HT-29 (cell line): ENCODE results near the gene CST9L. TPM values are rescaled to one million over a fixed set of nuclear protein-coding genes. Genes with fewer than 3 reads are reported as not detected.

Experiments used
- DNase-seq: peaks from one replicate; pipeline ENCODE4 v3.0.0-alpha.2; 2015; ENCODE audit warnings: low spot score
- total RNA-seq: library from RNA; depleted of rRNA; stranded (reverse); fragments of >200 nt; shearing (Covaris generic); gene quantifications from 2 replicates; pipeline ENCODE4 v1.2.3, GENCODE V29; 2014

CST9L gene
- total RNA-seq, 1 experiment from 2014 or later: not detected

- DNase-seq: no peak
Observed at GRCh38 chr20:23586735-23587525, 18.6 kb upstream of the CST9L start.

DNA sequence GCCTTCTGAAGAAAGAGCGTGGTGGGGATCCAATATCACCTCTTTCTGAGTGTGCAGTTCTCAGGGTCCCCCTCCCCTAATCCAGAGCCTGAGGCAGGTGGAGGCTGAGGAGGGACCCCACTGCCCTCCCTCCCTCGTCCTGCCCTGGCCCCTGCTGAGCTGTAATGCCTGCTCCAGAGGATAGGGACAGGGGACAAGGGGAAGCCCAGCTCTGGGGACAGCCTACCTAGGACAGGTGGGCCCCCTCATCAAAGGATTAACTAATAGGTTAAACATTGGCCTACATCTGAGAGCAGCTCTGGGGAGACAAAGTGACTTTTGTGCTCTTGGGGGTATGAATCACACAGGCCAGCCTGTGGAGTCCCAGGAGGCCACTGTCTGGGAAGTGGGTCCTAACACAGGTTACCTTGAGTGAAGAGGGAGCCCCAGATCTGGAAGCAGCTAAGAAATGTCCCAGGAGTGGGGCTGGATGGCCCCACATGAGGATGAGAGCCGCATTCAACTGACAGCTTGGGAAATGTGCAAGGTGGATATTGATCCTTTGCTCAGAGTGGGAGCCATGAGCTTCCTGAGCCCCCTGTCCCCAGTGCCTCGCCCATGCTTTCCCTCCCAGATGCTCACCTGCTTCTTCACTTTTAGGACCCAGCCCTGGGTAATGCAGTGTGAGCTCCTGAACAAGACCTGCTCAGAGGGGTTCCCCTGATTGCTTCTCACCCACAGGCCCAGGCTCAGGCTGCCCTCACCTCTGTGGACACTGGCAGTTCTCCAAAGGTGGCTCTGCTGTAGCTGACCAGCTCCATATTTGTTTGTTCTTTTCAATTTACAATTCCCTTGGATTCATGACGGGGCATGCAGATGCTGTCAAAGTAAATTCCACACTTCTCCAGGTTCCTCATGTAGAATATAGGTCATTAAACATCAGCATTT lies 17.8 kb upstream of the CST9L start:
- no peak for DNase-seq

DNA sequence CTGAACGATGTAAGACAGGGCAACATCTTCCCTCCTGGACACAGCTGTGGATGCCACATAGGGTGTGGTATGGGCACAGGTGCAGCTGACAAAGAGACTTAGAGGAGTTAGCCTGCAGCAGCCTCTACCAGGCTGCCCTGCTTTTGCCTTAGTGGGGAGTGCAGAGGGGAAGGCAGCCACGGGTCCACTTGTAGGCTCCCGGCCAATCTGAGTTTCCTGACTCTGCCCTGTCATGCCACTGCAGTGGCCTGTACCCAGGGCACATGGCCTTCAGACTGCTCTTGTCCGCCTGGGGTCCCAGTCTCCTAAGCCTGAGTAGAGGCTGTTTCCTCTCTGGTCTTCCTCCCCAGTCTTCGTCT lies 17.1 kb upstream of the CST9L start:
- DNase-seq: no peak

DNA sequence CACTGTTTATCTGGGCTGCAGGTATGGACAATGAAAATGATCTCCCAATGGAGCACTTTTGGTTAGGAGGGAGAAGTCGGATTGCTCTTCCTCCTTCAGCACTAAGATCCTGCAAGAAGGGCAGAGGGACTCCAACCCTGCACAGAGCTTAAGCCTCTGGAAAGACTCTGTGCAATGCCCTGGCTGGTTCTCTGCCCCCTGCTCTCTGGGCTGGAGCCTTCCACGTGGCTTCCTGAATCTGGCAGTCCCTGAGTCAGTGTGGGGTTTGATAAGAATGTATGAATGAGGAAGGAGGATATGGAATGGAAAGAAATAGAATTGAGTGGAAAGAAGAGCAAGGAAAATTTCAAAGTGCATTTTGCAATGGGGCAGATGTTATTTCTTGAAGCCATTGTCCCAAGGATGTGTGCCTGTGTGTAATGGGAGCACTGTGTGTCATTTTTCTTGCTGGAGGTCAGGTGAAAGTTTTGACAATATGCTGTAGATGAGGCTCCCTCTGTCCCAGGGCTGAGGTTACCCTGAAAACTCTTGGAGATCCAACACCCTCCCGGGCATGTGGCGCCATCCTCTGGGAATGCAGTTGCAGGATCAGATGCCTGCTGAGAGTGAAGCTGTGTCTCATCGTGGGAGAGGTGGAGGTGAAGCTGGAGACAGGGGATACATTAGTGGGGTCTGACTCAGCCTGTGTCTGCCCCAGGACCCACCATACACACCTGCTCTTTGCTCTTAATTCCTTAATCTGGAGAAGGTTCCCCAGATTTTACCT lies 16.3 kb upstream of the CST9L start:
- no peak for DNase-seq

GRCh38 chr20:23583526-23583925 lies 15.2 kb upstream of the CST9L start:
- DNase-seq: no peak

GRCh38 chr20:23582293-23582692 lies 14.0 kb upstream of the CST9L start:
- no peak for DNase-seq

DNA sequence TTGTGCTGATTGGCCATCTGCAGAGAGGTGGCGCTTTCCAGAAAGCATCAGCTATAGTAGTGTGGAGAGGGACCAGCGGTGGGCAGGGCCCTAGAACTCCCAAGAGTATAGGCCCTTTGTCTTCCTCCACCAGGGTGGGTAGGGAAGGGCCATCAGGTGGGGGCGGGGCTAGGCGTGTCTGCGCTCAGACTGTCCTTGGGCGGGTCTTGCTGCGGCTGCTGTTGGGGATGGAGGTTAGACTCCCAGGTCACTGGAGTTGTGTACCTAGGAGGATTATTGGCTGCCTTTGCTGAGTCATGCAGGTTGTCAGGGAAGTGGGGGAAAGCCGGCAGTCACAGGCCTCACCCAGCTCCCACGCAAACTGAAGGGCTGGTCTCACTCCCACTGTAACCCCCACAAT lies 13.5 kb upstream of the CST9L start:
- DNase-seq: peak; percentile 20

DNA sequence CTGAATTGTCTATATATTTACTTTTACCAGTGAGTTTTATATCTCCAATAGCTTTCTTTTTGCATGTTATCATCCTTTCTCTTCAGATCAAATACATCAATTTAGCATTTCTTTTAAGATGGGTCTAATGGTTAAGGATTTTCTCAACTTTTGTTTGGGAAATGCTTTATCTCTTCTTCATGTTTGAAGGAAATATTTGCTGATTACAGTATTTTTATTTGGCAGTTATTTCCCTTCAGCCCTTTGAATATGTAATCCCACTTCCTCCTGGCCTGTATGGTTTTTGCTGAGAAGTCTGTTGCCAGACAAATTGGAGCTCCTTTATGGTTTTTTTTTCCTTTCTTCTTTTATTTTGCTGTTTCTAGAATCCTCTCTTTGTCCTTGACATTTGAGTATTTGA lies 6.7 kb upstream of the CST9L start:
- DNase-seq: no peak

GRCh38 chr20:23570178-23570760 lies 2.0 kb upstream of the CST9L start:
- DNase-seq: no peak

- DNase-seq: no peak
Observed at GRCh38 chr20:23569570-23569969, 1.3 kb upstream of the CST9L start.

- no peak for DNase-seq
Observed at GRCh38 chr20:23568971-23569330, 667 bp upstream of the CST9L start.

DNA sequence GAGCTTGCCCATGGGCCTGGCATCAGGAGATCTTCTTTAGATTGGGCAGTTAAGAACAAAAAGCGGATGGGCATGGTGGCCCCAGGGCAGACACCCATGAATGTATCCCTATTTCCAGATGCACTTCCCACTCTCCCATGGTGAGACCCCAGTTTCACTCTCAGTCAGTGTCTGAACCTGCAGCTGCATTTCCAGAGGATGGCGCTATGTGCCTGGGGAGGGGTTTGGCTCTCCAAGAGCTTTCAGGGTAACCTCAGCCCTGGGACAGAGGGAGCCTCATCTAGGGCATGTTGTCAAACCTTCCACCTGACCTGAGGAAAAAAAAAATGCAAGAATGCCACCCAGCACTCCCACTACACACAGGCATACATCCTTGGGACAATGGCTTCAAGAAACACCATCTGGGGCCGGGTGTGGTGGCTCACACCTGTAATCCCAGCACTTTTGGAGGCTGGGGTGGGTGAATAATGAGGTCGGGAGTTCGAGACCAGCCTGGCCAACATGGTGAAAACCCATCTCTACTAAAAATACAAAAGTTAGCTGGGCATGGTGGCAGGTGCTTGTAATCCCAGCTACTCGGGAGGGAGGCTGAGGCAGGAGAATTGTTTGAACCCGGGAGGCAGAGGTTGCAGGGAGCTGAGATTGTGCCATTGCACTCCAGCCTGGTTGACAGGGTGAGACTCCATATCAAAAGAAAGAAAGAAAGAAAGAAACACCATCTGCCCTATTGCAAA lies 1.9 kb downstream of the CST9L start:
- no peak for DNase-seq

- DNase-seq: no peak
Observed at GRCh38 chr20:23565503-23566045, 2.7 kb downstream of the CST9L start.

DNA sequence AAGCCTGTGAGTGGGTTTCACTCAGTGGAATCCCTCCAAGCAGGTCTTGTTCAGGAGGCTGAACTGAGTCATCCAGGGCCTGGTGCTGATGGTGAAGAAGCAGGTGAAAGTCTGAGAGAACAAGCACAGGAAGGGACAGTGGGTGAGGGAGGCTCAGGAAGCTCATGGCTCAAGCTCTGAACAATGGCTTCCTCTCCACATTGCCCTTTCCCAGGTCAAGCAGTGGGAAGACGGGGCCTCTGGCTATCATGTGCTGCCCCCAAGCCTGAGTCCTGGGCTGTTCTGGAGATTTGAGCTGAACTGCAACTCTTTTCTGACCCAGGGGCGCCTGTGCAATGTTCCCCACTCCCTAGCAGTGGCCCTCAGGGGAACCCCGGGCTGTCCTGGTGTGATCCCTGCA lies 3.4 kb downstream of the CST9L start:
- DNase-seq: no peak

- no peak for DNase-seq
Observed at GRCh38 chr20:23562721-23563342, 5.5 kb downstream of the CST9L start.

- DNase-seq: no peak
Observed at GRCh38 chr20:23554401-23554800, 13.9 kb downstream of the CST9L start.

GRCh38 chr20:23551786-23552185 lies 16.5 kb downstream of the CST9L start:
- DNase-seq: no peak

GRCh38 chr20:23551383-23551782 lies 16.9 kb downstream of the CST9L start:
- no peak for DNase-seq

DNA sequence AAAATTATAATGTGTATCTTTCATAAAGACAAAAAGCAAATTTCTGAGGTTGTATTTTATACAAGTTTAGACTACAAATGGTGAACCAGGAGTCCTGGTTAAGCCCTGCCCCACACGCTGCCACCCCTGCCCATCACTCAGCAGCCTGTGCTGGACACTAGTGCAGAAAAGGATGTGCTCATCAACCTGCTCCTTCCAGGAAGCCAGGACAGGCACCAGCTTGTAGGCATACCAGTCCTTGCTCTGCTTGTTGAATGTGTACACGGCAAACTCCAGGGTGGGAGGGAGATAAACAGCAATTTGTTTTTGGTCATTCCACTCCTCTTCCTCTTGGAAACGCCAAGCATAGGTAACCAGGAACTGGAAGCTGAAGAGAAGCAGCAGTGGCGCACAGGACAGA lies 18.1 kb downstream of the CST9L start:
- DNase-seq: no peak

DNA sequence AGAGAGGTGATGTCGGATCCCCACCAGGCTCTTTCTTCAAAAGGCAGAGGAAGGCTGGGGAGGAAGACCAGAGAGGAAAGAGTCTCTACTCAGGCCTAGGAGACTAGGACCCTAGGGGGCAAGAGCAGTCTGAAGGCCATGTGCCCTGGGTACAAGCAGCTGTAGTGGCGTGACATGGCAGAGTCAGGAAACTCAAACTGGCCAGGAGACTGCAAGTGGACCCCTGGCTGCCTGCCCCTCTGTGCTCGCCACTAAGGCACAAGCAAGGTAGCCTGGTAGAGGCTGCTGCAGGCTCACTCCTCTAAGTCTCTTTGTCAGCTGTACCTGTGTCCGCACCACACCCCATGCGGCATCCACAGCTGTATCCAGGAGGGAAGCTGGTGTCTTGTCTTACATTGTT lies 19.9 kb downstream of the CST9L start:
- DNase-seq: no peak
